Hematopoietic multipotent progenitor cell treated with erythropoietin and hydrocortisone succinate and interleukin-3 and kit ligand, for 17 days (in vitro differentiated cells): ENCODE results near the gene ETHE1.
"Not testable (repeated sequence)": the region's sequence is repeated elsewhere in the genome, so short reads cannot be mapped to it uniquely, and the experiment has no call there.

ENCODE experiments used
- DNase-seq: peaks from one replicate; pipeline ENCODE4 v3.0.0-alpha.2; 2015; ENCODE audit warnings: low spot score

The ETHE1 gene

DNA sequence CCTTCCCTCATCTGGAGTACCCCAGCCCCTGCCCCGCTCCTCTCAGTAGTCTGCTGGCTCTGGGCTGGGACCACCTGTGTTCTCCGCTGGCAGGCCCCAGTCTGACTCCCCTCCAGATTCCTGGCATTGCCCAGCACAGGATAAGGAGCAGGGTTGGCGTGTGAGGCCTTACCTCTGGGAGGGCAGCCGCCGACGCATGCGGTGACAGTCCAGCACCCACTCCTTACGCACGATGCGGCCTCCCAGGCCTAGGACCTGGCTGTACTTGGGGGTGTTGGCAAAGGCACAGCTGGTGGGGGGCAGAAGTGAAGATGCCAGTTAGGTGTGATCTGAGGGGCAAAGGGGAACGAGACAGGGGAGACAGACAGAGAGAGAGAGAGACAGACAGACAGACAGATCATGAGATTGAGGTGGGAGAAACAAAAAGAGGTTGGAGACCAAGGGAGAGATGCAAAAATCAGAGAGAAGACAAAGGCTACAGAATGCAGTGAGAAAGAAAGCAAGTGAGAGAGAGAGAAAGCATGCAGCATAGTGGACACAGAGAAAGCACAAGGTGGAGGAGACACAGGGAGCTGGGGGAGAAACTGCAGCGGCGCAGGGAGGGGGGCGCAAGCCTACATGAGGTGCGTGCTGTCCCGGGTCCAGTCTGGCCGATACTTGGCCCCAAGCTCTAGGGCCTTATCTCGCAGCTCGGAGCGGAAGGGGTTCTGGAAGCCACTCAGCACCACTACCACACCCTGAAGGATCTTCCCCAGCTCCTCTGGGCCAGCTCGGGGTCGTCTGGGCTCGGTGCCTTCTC is 24.6 kb upstream of the ETHE1 start:
- no peak for DNase-seq

DNA sequence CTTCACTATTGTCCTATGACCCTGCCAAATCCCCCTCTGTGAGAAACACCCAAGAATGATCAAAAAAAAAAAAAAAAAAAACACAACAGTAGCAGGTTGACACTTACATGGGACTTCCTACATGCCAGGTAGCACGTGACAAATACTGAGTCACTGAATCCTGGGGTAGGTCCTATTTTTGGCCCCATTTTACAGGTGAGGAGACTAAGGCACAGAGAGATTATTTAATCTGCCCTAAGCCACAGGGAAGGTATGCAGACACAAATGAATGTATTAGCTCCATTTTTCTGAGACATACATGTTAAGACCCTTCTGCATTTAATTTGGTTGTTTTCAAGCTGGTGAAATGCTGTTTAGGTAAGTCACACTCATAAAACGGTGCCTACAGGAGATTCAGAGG is 21.7 kb upstream of the ETHE1 start:
- no peak for DNase-seq

DNA sequence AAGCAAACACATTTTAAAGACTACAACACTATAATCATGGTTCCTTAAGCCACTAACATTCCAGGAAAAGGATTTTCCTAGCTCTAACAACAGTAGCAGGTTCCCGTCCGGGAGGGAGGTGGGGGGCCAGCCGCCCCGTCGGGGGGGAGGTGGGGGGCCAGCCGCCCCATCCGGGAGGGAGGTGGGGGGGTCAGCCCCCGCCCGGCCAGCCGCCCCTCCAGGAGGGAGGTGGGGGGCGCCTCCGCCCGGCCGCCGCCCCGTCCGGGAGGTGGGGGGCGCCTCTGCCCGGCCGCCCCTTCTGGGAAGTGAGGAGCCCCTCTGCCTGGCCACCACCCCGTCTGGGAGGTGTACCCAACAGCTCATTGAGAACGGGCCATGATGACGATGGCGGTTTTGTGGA is 20.9 kb upstream of the ETHE1 start:
- DNase-seq = not testable (repeated sequence)

DNA sequence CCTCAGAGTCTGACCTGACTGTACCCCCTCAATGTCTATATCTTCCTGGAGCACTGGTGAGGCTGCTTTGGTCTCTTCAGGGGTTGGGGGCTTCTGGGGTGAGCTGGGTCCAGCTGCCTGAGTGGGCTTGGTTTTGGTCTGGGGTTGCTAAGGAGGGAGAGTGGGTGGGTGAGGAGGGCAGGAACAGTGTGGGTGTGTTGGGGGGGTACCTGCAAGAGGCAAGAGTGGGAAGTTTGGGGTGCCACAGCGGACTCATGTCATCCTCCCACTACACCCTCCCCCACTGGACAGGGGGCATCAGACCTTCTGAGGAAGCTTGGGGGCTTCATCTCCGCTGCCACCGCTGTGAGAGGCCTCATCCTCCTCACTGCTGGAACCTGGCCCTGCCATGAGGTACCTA is 19.6 kb upstream of the ETHE1 start:
- no peak for DNase-seq

DNA sequence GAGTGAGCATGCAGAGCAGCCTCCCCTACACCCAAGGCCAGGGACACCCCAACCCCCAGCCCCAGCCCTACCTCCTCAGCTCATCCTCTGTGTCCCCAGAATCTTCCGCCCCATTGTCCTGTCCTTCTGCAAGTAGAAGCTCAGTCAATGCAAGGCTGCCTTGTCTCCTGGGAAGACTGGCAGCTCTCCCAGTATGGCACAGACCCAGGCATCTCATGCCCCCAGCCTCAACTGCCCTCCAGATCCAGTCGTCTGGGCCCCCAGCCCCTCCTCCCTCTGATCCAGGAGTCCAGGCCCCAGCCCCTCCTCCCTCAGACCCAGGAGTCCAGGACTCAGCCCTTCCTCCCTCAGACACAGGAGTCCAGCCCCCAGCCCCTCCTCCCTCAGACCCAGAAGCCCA is 19.0 kb upstream of the ETHE1 start:
- no peak for DNase-seq

DNA sequence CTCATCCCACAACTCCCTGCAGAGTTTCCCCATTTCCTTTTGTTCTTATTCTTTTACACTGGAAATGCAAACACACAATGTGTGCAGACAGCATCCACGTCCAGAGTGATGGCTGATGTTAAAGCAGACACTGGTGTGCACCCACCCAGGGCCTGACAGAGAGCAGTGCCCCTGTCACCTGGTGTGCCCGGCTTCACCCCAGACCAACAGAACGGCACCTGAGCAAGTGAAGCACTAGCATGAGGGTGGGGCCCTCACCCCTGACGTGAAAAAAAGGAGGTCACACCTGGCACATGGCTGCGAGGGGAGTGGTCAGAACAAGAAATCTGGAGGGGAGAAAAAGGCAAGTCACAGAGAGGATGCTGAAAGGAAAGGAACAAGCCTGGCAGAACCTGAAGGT is 18.3 kb upstream of the ETHE1 start:
- no peak for DNase-seq

DNA sequence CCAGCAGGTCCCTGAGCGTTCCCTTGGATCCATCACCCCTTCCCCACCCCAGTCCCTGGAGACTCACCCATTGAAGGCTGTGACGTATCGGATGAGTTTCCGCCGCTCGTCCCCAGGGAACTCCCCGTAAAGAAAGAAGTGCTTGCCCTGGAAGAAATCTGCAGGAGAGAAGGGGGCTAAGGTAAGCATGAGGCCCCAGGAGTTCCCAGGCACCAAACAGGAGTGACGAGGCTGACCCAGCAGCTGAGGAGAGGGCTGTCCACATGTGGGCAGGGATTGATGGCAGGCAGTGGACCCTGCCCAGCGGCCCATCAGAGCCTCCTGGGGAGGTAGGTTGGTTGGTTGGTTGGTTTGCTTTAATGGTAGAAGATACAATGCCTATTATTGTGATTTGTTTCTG is 17.1 kb upstream of the ETHE1 start:
- no peak for DNase-seq

DNA sequence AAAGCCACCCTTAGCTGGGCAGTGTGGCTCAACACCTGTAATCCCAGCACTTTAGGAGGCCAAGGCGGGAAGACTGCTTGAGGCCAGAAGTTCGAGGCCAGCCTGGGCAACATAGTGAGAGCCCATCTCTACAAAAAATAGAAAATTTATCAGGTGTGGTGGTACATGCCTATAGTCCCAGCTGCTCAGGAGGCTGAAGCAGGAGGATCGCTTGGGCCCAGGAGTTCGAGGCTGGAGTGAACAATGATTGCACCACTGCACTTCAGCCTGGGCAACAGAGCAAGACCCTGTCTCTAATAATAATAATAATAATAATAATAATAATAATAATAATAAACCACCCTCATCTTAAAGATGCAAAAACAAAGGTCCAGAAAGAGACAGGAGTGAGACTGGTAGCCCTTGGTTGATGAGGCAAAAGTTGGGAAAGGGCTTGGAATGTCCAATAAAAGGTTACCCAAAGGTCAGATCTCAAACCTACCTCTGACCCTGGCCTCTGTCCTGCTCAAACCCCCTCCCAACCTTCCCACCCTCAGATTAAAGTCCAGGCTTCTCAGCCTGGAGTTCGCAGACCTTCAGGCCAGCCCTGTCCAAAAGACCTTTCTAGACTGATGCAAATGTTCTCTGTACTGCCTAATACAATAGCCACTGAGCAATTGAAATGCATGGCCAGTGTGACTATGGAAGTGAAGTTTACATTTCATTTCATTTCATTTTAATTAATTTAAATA is 15.1 kb upstream of the ETHE1 start:
- no peak for DNase-seq

DNA sequence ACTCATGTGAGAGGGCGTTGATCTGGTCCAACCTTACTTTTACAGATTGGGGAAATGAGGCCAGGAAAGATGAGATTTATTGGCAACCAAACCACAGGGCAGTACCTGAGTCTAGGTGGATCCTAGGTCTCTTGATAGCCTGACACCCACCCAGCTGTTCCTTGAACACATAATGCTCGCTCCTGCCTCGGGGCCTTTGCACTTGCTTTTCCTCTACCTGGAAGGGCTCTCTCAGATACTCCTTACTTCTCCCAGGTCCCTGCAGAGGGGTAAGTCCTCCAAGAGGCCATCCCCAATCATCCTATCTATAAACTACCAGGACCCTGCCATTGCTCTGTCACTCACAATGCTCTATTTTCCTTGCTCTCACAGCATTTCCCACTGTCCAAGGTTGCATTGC is 13.4 kb upstream of the ETHE1 start:
- no peak for DNase-seq

DNA sequence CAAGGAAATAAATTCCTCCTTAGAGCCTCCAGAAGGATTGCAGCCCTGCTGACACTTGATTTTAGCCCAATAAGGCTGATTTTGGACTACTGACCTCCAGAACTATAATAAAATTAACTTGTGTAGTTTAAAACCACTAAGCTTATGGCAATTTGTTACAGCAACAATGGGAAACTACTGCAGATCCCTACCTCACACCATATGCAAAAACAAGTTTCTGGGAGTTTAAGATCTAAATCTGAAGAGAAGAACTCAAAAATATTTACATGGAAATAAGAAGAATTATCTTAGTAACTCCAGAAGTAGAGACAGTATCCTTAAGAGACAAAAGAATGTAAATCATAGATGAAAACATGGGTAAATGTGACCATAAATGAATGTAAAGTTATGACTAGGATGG is 11.9 kb upstream of the ETHE1 start:
- DNase-seq = no peak

DNA sequence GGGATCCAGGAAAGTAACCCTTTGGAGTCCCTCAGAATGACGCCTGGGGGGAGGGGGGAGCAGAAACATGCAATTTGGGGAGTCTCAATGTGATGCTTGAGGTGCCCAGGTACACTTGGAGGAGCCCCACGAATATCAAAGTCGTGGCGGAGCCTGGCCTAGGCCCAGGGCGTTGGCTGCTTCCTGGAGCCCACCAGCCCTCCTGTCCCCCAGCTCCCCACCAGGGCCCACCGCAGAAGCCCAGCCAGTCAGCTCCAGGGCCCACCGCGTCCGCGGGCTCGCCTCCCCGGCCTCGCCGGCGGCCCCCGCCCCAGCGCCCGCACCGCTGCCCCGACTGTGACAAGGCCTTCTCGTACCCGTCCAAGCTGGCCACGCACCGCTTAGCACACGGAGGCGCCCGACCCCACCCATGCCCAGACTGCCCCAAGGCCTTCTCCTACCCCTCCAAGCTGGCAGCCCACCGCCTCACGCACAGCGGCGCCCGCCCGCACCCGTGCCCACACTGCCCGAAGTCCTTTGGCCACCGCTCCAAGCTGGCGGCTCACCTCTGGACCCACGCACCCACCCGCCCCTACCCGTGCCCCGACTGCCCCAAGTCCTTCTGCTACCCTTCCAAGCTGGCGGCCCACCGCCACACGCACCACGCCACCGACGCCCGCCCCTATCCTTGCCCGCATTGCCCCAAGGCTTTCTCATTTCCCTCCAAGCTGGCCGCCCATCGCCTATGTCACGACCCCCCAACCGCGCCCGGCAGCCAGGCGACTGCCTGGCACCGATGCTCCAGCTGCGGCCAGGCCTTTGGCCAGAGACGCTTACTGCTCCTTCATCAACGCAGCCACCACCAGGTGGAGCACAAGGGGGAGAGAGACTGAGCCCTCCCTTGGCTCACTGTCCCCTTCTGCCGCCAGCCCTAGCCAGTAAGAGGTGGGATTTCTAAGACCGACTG is 8.1 kb upstream of the ETHE1 start:
- DNase-seq = peak; percentile 19

DNA sequence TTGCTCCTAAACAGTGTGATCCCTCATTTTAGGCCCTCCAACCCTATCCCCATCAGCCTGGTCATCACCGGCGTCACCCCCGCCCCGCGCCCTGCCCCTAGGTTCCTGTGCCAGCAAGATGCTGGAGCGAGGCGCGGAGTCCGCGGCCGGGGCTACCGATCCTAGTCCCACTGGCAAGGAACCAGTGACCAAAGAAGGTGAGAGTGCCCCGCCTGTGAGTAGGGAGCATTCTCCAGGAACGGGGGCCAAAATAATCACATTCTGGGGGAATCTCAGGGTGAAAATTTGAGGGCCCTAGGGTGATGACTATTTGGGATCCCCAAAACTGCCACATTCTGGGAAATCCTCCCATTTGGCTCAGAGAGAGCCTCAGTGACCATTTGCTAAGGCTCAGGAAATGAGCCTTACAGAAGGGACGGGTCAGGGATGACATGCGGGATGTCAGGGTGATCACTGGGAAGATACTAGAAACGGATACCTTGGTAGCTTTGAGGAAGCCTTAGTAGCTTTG is 7.4 kb upstream of the ETHE1 start:
- no peak for DNase-seq

DNA sequence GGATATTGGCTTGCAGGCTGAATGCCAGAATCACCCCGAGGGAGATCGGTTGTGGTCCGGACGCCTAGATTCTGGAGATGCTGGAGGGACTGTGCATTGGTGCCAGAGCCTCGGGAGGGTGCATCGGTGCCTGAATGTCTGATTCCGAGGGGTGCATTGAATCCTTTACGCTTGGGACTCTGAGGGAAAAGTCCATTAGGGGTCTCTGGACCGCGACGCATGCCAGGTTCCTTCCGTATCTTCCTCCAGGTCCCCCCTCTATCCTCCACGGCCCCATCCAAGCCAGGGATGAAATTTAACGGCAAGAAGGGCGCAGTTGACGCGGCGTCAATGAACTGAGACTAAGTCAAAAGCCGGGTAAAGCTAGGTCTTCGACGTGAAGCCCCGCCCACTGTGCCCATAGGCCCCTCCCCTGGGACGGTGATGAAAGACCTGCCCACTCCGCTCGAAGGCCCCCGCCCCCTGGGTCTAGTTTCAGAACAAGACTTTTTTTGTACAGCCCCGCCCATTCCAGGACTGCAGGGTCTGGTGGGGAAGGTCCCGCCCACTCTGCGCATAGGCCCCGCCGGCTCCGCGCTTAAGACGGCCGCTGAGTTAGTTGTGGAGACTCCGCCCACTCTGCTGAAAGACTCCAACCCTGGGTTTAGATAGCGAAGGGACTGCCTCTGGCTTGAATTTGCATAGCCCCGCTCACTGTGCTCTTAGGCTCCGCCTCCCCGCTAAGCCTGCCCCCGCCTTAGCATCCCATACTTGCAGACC is 6.7 kb upstream of the ETHE1 start:
- DNase-seq = peak; percentile 81

DNA sequence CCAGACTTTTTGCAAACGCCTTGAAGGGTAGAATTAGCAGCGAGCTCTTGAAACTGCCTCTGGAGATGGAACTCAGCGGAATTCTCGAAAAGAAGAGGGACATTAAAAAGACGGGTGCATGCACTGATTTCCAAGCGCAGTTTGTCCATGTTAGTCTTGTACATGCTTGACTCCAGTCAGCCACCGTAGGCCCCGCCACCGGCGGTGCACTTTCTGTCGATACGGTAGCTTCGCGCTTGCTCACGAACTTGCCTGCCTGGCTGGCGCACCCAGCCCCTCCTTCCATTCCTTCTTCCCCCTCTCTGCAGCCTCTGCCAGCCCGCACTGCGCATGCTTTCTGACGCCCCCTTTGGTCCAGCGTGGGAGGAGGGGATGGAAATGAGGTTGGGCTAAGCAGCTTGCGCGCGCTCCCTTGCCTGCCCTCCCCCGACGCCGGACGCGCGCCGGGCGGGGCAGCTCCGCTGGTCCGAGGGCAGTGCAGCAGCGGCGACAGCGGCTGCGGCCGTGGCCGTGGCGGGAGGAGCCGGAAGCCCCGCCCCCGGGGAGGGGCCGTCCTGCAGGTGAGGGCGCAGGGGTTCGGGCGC is 6.1 kb upstream of the ETHE1 start, which contains the start of gene ZNF575:
Gene ZNF575 (plus strand): TSS at position 227 of the 584 bp plus-strand sequence. CDS start 1,235 bp downstream, outside the sequence.
- DNase-seq = peak; percentile 42

DNA sequence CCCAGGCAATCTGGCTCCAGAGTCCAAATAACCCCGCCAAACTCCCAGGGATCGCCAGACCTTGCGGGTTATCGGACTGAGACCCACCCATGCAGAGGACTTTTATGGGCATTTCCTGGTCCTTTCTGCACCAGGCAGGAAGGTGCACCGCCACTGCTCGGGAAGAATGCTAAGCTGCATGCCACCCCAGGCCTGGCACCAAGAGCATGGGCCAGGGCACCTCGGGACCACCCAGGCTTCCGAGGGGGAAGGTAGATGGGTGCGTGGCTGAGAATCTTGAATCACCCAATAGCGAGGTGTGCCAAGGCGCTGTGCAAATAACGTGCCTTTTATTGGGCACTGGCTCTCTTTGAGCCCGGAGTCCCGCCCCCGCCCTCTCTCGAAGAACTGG is 5.6 kb upstream of the ETHE1 start:
- no peak for DNase-seq

DNA sequence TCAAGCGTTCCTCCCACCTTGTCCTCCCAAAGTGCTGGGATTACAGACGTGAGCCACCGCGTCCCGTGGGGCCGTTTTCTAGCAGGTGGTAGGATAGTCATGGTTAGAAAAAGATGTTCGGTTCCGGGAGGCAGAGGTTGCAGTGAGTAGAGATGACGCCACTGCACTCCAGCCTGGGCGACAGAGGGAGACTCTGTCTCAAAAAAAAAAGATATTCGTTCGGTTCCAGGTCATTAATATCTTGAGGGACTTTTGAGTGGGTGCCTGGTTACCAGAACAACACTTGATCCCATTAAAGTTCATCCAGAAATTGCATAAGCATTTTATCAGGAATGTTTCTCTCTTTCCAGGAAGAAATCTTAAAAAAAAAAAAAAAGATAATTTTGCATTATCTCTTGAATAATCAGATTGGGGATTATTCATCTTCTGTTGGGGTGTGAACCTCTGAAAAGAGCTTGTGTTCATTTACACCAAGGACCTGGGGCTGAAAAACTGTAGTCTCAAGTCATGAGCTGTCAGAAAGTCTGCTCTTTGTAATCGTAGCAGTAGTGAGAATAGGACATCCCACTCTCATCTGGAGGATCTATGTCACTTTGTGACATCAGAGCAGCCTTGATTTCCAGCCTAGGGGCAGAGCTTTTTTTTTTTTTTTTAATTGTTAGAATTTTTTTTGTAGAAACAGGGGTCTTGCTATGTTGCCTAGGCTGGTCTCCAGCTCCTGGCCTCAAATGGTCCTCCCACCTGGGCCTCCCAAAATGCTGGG is 1.0 kb upstream of the ETHE1 start:
- no peak for DNase-seq

DNA sequence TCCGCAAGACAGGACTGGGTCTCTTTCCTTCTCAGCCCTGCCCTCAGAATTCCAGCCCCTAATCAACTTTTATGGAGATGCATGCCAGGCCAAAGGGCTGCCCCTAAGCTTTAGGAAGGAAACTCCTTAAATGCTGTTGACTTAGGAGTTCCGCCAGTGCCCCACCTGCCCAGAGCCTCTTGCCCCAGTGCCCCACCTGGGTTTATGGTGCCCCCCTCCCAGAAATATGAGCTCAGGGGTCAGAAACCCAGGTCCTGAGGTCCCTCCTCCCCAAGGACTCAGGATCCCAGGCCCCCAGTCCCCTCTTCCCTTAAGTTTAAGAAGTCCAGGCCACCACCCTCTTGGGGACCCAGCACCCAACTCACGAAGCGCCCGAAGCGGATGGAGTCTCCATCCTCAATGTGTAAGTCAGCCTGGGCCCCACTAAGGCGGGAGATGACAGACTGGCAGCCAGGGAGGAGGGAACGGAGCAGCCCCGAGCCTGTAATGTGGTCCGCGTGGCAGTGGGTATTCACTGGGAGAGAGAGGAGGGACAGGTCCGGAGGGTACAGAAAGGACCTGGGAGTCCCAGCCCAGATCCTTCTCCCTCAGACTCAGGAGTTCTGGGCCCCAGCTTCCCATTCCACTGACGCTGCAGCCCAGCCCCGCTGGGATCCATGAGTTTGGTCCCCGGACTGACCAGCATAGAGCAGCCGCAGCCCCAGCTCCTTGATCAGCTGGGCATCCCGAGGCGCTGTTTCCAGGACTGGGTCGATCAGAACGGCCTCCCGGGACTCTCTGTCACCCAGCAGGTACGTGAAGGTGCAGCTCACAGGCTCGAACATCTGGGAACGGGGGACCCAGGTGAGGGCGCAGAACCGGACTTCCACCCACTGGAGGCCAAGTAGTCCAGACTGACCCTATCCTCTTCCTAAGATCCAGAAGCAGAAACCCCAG is 897 bp downstream of the ETHE1 start:
- DNase-seq = no peak

DNA sequence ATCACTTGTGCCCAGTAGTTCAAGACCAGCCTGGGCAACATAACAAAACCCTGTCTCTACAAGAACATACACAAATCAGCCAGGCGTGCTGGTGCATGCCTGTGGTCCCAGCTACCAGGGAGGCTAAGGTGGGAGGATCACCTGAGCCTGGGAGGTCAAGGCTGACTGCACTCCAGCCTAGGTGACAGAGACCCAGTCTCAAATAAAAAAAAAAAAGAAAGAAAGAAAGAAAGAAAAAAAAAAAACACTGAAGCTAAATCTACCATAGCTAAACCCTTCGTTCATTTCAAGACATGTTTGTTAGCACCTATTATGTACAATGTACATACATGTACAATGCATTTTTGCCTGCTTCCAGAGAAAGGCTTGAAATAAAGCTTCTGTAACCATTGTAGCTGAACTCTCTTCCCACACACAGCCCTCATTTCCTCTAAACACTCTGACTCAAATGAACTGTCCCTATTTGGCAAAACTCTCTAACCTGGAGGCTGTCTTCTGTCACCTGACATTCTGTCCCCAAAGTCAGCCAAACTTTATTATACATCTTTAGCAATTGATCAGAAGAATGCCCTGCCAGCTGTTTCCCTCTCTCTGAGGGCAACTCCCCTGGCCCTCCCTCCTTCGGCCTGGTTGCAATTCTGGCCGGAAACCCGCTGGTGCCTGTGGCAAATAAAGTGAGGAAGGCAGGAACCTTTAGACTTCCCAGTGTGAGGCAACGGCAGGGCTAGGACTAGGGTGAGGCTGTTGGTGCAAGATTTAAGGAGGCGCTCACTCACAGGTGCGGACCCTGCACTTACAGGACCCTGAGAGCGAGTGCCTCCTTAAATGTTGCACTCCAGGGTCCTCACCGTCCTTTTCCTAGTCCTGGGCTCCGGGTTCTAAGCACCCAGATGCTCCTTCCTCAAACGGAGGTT is 1.8 kb downstream of the ETHE1 start:
- no peak for DNase-seq
